ENCODE results near the gene PRPF31. TPM values are rescaled to one million over a fixed set of nuclear protein-coding genes. Genes with fewer than 3 reads are reported as not detected.
A peak's percentile ranks its signal among the peaks of the same experiment; 100 is the strongest.

The PRPF31 gene
- total RNA-seq, 1 donor from 2014 or later = 45.5 TPM

DNA sequence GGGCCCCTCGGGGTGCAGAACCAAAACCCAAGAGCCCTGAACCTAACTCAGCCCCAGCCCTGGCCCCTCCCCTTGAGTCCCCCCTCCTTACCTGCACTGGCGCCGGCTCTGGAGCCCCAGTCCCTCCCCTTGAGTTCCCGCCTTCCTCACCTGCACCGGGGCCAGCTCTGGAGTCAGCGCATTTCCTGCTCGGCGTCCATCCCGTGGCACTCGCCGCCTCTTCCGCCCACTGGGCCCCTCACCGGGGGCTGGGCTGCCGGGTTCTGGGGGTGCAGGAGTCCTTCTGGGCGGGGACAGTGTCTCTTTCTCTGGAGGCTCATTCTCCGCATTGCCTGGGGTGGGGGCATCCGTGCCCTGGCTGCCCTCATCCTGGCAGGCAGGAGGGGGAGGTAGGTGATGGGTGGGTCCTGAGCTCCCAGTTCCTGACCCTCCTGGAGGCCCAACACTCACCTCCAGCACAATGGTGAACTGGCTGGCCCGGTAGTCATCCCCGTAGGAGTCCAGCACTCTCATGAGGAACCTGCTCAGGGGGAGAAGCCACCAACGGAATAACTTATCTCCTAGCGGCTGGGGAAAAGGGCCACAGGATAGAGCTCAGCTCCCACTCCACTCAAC is 7.6 kb upstream of the PRPF31 start:
- no peak for DNase-seq (ENCODE audit: low spot score)

DNA sequence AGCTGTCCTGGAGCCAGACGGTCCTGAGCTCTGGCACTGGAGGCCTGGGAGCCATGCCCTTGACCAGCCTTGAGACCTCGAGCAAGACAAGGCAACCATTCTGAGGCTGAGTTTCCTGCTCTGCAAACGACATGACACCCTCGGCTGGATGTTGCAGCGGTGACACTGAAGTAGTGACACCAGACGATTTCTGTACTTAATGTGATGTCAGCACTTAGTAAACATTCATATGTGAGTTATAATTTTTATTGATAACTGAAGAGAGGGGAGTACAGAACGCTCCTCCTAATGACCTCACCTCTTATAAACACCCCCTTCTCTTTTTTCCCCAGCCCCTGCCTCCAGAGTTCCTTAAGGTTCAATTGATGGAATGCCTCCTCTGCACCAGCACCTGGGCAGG is 7.1 kb upstream of the PRPF31 start:
- DNase-seq (ENCODE audit: low spot score) = no peak

- DNase-seq (ENCODE audit: low spot score) = no peak
Measured at GRCh38 chr19:54109651-54110050, 5.9 kb upstream of the PRPF31 start.

GRCh38 chr19:54114340-54115108 is 1.0 kb upstream of the PRPF31 start:
- DNase-seq (ENCODE audit: low spot score) = no peak

GRCh38 chr19:54121259-54121658 is 5.7 kb downstream of the PRPF31 start:
- DNase-seq (ENCODE audit: low spot score) = no peak

- no peak for DNase-seq (ENCODE audit: low spot score)
Measured at GRCh38 chr19:54123682-54124081, 8.1 kb downstream of the PRPF31 start.

DNA sequence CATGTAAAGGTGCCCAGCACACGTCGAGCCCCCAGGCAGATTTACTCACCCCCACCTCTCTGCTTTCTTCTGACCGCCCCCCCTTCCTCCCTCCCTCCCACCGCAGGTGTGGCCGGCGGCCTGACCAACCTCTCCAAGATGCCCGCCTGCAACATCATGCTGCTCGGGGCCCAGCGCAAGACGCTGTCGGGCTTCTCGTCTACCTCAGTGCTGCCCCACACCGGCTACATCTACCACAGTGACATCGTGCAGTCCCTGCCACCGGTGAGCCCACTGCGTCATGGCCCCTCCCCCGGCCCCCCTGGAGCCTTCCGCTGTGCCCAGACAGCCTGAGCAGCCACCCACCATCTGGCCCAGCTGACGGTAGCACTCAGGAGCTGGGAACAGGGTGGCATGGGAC is 8.8 kb downstream of the PRPF31 start:
- no peak for DNase-seq (ENCODE audit: low spot score)

DNA sequence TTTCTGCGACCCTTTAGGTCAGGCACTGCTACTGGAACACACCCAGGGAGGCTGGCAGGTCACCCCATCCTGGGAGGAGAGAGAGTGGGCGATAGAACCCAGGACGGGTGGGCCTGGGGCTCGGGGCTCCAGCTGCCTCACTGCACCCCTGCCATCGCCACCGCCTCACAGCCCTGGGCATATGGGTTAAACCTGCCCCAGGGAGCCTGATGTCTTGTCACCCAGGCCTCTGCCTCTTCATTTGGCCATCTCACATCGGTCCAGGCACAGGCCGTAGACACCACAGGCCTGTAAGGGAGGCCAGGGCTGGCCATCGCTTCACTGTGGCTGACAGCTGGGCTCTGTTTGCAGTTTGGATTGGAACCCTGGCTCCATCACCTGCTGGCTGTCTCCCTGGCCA is 10.2 kb downstream of the PRPF31 start:
- no peak for DNase-seq (ENCODE audit: low spot score)

DNA sequence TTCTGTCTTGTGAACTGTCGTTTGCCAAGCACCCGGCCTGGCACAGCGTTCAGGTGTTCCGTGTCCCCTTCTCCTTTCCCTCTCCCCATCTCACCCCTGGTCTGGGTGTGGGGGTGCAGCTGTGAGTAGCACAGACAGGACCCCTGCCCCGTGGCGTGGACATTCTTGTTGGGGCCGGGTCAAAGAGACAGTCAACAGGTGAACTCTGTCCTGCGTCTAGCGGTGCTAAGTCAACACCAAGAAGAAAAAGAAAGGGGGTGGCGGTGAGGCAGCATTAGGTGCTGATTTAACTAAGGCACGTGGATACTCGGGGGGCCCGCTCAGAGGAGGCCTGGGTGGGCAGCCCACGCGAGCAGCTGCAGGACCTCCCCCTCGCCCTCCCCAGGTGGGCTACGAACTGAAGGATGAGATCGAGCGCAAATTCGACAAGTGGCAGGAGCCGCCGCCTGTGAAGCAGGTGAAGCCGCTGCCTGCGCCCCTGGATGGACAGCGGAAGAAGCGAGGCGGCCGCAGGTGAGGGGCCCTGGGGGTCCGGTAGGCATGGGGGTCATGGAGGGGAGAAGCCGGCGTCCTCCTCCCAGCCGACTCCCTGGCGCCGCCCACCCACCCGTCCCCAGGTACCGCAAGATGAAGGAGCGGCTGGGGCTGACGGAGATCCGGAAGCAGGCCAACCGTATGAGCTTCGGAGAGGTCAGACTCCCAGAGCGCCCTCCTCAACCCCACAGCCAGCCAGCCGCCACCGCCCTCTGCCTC is 12.3 kb downstream of the PRPF31 start:
- no peak for DNase-seq (ENCODE audit: low spot score)

DNA sequence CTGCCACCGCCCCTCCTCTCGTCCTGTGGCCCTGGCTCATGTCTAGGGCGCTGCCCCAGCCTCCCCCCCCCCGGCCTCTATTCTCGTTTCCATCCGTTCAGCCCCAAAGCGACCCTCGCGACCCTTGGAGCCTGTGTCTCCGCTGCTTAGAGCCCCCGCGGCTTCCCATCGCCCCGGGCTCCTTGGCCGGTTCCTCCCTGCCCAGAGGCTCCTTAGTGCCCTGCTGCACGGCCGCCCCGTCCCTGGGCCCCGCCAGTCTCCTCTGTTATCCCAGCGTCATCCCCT is 12.8 kb downstream of the PRPF31 start:
- no peak for DNase-seq (ENCODE audit: low spot score)

DNA sequence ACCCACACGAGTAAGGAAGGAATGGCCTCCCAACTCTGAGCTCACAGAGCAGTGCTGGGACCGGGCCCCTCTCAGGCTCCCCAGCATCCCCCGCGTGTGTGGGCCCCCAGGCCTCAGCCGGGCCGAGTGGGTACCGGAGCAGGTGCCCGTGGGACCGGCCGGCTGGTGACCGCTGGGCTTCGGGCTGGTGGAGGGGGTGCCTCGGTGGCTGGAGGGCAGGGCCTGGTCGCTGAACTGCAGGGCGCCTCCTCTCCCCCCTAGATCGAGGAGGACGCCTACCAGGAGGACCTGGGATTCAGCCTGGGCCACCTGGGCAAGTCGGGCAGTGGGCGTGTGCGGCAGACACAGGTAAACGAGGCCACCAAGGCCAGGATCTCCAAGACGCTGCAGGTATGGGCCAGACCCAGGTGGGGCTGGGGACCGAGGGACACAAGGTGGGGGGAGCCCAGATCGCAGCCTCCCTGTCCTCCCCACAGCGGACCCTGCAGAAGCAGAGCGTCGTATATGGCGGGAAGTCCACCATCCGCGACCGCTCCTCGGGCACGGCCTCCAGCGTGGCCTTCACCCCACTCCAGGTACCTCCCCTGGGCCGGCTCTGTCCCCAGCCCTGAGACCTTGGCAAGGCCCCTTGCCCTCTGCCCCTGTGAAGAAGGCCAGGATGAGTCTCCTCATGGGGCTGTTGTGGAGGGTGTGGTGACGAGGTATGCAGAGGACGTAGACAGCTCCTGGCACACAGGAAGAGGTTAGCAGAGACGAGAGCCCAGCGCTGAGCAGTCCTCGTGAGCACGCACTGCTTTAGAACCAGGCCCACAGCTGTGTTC is 13.5 kb downstream of the PRPF31 start:
- no peak for DNase-seq (ENCODE audit: low spot score)

GRCh38 chr19:54129617-54129996 is 14.1 kb downstream of the PRPF31 start:
- DNase-seq (ENCODE audit: low spot score) = no peak

- no peak for DNase-seq (ENCODE audit: low spot score)
Measured at GRCh38 chr19:54133312-54133956, 17.9 kb downstream of the PRPF31 start.

GRCh38 chr19:54133957-54134590 is 18.5 kb downstream of the PRPF31 start:
- no peak for DNase-seq (ENCODE audit: low spot score)

DNA sequence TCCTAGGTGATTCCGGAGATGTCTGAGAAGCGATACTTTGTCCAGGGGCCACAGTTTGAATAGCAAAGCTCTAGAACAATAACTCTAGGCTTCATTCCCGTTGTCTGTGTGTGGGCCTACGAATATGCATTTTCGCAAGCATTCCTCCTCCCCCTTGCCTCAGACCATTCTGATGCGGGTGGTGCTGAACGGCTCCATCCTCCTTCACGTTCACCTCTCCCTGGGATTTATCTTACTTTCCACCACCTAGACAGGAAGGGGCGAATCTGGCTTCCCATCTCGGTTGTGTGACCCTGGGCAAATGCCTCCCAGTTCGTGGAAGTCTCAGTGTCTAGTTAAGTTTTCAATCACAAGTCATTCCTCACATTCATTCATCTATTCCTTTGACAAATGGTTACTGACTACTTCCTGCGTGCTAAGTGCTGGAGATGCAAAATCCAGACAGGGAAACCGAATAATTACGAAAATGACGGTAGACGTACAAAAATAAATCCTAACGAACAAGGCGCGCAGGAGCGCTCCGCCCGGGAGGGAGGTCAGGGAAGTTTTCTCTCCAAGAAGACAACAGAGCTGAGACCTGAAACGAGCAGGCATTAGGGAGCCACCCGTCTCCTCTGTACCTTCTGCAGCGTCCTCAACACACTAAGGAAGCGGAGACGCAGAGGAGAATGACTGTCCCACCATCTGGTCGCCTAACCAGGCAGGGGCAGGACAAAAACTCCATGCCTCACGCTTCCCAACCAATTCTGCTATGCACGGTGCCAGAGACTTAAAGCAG is 20.7 kb downstream of the PRPF31 start:
- no peak for DNase-seq (ENCODE audit: low spot score)

DNA sequence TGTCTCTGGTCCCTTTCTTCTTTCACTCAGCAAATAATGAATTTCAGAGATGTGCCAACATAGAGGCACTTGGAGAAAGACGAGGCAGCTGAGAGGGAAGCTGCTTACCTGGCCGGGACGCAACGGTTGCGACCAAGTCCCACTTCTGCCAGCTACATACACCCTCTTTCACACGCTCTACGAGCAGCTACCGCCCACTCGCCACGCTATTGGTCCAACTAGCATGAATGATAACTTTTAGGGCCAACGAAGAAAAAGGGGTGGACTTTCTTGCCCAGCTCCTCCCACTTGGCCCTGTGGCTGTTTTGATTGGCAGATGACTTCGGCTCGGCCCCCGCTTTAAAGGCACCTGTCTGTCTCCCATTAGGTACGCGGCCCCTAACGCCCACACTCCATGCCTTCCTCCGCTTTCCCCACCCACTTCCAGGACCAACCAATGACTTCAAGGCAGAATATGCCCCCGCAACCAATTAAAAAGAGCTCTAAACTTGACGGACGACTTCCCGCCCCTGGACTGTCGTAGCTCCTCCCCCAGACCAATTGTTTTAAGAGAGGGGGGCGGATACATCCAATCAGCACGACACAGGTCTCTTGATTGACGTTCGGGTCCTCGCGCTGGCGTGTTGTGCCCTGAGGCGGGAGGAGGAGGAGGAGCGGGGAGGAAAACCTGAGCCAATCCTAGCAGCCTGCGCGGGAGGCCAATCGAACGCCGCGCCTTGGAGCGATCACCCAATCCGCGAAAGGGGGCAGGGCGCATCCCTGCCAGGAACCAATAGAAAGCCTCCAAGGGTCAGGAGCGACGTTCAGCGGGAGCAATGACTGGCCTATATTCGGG is 21.5 kb downstream of the PRPF31 start:
- DNase-seq (ENCODE audit: low spot score) = peak; percentile 99

DNA sequence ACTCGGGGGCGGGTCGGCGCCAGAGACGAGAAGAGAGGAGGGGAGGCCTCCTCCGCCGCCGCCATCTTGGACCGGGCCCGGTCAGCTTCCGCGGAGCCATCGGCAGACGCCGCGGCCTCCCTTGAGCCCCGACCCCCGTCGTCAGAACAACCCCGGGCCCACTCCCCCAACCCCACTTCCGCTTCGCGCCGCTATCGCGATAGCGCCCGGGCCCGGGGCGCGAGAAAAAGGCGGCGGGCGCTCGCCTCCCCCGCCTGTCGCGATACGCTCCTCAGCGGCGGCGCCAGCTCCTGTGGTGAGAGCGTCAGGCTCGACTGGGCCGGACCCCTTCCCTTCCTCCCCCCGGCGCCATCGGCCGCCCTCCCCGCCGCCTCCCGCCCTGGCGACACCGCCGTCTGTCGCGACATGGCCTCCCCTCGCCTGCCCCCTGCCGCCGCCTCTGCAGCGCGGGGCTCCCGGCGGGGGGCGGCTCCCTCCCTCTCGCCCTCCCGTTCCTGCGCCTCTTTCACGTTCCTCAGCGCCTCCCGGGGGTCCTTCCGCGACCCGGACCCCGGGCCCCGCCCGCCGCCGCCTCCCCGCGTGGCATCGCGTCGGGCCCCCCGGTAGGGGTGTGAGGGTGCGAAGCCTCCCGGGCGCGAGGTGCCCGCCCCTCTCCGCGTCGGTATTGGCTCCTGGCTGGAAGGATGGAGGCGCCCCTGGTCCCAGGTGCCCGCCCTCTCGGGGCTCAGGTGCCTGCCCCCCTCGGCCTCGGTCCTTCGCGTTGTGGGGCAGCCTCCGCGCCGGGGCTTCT is 22.3 kb downstream of the PRPF31 start, which contains the start of gene CNOT3:
TSS of gene CNOT3 (plus strand) at position 64 of the 790 bp plus-strand sequence. CDS start 5,217 bp downstream, outside the sequence.
- DNase-seq (ENCODE audit: low spot score) = no peak
